PFSK-1 (cell line): ENCODE data around the gene ATP2A2.

Experiments
- POLR2AphosphoS5 ChIP-seq: IDR thresholded peaks from 2 replicates; pipeline ENCODE4 v1.6.1; 2012; ENCODE audit warnings: low read depth, mild to moderate bottlenecking, control low read depth, low read length, moderate library complexity
- TF ChIP-seq, protein P1 (sequence below), 2 experiments: IDR thresholded peaks; 2 replicates each; pipeline versions ENCODE4 v1.6.1 to v1.8.0; 2011 to 2012; ENCODE audit warnings: low read depth in 2 of 2, low read length in 2 of 2, control low read depth in 1 of 2, inconsistent platforms in 1 of 2, mild to moderate bottlenecking in 1 of 2, moderate library complexity in 1 of 2; ENCODE audit not compliant: insufficient read depth in 1 of 2

DNA sequence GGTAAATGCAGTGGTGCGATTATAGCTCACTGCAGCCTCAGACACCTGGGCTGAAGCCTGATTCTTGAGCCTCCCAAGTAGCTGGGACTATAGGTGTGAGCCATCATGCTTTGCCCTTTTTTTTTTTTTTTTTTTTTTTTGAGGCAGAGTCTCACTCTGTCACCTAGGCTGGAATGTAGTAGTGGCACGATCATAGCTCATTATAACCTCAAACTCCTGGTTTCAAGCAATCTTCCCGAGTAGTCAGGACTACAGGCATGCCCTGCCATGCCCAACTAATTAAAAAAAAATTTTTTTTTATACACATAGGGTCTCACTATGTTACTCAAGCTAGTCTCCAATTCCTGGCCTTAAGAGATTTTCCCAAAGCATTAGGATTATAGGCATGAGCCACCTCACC lies 6.9 kb downstream of the ATP2A2 start:
- TF ChIP-seq, protein P1, sequence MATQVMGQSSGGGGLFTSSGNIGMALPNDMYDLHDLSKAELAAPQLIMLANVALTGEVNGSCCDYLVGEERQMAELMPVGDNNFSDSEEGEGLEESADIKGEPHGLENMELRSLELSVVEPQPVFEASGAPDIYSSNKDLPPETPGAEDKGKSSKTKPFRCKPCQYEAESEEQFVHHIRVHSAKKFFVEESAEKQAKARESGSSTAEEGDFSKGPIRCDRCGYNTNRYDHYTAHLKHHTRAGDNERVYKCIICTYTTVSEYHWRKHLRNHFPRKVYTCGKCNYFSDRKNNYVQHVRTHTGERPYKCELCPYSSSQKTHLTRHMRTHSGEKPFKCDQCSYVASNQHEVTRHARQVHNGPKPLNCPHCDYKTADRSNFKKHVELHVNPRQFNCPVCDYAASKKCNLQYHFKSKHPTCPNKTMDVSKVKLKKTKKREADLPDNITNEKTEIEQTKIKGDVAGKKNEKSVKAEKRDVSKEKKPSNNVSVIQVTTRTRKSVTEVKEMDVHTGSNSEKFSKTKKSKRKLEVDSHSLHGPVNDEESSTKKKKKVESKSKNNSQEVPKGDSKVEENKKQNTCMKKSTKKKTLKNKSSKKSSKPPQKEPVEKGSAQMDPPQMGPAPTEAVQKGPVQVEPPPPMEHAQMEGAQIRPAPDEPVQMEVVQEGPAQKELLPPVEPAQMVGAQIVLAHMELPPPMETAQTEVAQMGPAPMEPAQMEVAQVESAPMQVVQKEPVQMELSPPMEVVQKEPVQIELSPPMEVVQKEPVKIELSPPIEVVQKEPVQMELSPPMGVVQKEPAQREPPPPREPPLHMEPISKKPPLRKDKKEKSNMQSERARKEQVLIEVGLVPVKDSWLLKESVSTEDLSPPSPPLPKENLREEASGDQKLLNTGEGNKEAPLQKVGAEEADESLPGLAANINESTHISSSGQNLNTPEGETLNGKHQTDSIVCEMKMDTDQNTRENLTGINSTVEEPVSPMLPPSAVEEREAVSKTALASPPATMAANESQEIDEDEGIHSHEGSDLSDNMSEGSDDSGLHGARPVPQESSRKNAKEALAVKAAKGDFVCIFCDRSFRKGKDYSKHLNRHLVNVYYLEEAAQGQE (IDR thresholded peaks at IDR 0.05; ENCODE audit: insufficient read depth in 1 of 2, low read depth in 2 of 2, low read length in 2 of 2) = no peak
- TF ChIP-seq POLR2AphosphoS5 = no peak
